Loucy (cell line): ENCODE measurements around the gene TXN2.

Experiments used
- CTCF ChIP-seq: fragments of 200-600 bp; sonication (generic); conservative IDR thresholded peaks from 2 replicates; pipeline ENCODE4 v1.5.1; 2014; ENCODE audit warnings: mild to moderate bottlenecking, antibody characterized with exemption, low read length
- EZH2phosphoT487 ChIP-seq: fragments of 200-600 bp; IDR thresholded peaks from 2 replicates; pipeline ENCODE4 v1.6.1; 2018; ENCODE audit warnings: antibody characterized with exemption, mild to moderate bottlenecking, moderate library complexity, borderline replicate concordance

DNA sequence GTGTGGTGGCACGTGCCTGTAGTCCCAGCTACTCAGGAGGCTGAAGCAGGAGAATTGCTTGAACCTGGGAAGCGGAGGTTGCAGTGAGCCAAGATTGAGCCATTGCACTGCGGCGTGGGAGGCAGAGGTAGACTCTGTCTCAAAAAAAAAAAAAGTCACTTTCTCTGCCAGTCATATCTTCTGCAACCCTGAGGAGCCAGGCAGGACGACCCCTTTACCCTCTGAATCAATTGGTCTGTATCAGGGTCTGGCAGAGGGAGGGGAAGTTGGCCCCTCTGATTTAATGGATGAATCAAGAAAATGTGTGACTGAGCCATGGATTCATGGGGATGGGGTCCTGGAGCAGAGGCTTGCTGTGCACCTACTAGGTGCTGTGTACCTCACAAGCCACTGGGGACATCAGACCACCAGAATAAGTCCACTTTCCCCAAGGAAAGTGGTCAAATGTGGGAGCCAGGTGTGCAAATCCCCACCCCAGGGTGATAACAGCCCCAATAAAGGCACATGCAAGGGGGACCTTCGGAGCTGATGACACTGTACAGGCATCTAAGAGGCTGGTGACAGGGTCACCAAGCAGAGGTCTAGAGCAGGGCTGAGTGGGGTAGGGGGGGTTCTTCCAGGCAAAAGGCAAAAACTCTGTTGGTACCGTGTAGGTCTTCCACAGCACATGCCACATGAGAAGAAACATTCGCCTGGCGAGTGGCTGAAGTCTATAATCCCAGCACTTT lies 29.0 kb downstream of the TXN2 start:
- no peak for TF ChIP-seq EZH2phosphoT487
- 0 out of 2 replicates have a peak, but pooled peaks have one; percentile 10 for TF ChIP-seq CTCF
